TTC549 (cell line): ENCODE measurements around the gene HMCES.

ENCODE experiments used
- FAIRE-seq: peaks from 2 replicates; lab custom pipeline; 2012; peaks lifted over from hg19 to GRCh38; lab: Jason Lieb, UNC

HMCES gene, protein sequence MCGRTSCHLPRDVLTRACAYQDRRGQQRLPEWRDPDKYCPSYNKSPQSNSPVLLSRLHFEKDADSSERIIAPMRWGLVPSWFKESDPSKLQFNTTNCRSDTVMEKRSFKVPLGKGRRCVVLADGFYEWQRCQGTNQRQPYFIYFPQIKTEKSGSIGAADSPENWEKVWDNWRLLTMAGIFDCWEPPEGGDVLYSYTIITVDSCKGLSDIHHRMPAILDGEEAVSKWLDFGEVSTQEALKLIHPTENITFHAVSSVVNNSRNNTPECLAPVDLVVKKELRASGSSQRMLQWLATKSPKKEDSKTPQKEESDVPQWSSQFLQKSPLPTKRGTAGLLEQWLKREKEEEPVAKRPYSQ

DNA sequence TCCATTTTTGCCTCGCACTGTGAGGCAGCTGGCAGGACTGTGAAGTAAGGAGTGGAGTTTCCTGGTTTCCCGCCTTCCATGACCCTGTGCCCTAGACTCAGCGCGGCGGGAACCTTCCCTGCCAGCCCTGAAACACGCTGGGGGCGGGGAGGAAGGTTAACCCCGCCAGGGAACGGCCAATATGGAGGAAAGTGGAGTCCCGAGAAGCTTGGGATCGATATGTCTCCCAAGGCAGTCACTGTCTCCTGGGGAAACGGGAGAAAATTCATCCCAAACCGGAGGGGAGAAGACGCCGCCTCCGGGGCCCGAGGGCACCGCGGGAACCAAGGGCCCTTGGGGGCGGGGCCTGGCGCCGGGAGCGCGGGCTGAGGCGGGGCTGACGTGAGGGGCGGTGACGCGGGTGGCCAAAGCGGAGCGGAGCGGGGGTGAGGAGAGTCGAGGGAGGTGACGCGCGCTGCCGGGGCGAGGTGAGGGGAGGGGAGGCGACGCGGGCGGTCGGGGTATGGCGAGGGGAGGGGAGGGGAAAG is at the start of gene HMCES:
Gene HMCES (plus strand): TSS at position 432 of the 527 bp plus-strand sequence. CDS start 863 bp downstream, outside the sequence.
- FAIRE-seq: no peak

DNA sequence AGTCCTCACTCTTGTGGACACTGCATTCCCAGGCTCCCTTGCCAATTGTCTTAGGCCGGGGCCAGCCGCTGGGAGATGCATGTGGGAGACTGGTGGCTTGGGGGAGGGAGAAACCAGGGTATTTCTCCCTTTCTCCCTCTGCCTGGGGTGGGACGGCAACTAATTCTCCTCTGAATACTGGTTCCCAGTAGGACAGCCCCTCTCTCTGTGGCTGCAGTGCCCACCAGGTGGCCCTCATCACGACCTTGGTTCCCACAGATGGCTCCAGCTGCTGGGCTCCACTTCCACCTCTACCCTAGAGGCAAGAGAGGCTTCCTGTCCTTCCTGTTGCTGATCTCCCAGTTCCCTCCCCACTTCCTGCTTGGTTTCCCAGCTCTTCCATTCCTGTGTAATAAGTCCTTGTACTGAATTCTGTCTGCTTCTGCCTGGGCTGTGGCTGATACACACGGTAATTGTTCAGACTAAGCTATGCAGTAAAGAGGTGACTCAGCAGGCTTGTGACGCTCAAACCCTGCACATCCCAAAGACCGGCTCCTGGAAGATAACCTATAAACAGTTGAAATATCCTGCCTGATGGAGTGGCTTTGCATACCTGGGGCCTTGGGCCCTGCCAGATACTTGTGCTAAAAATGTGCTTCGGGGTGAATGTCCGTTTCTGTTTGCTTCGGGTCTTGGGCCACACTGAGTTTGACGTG is 49.6 kb upstream of the HMCES start:
- FAIRE-seq: no peak

DNA sequence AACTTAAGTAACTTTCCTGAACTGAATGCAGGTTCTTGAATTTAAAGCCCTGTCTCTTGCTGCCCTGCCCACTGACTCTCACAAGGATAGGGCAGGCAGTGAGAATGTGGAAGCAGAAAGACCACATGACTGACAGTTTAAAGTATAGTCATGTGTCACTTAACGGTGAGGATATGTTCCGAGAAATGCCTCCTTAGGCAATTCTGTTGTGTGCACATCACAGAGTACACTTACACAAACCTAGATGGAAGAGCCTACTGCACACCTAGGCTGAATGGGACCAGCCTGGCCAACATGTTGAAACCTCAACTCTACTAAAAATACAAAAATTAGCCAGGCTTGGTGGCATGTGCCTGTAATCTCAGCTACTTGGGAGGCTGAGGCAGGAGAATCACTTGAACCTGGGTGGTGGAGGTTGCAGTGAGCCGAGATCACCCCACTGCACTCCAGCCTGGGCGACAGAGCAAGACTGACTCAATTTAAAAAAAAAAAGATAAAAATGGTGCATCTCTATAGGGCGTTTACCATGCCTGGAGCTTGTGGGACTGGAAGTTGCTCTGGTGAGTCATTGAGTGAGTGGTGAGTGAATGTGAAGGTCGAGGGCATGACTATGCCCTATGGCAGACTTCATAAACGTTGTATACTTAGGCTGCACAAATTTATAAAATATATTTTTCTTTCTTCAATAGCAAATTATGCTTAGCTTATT is 48.2 kb upstream of the HMCES start:
- no peak for FAIRE-seq

DNA sequence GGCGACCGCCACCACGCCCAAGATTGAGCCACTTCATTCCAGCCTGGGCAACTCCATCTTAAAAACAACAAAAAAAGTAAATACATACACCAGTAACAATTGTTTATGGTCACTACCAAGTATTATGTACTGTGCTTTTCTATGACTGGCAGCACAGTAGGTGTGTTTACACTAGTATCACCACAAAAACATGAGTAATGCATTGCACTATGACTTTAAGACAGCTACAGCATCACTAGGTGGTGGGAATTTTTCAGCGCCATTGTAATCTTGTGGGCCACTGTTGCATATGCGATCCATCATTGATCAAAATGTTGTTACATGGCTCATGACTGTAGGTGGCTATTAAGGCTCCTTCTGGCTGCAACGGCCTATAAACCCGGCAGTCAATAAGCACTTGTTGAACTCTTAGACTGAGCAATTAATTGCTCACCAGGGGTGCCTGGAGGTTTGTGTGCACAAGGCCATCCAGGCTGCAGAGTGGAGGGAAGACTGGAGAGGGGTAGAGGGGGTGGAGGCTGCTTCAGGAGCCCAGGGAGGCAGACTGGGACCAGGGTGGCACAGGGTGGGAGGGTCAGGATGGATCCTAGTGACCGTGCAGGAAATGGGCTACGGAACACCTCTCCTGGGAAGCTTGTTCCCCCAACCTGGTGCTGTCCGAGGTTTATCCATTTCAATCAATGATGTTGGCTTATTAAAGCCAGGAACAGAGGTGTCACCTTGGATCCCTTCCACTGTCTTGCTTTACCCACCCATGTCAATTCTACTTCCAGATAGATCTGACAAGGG is 47.1 kb upstream of the HMCES start:
- FAIRE-seq: no peak

DNA sequence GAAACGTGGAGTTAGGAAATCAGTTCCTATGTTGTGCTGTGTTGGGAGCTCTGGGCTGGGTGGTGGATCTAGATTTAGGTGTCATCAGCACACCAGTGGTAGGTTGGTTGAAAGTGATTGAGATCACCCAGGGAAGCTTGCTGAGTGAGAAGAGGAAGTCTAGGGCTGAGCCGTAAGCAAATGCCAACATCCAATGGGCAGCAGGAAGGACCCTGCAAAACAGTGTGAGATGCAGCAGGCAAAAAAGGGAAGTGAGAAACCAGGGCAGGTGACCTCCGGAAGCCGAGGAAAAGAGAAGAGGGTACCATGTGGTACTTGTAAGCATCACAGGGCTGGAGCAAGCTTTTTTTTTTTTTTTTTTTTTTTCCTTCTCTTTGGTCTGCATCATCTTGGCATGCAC is 45.1 kb upstream of the HMCES start:
- no peak for FAIRE-seq

DNA sequence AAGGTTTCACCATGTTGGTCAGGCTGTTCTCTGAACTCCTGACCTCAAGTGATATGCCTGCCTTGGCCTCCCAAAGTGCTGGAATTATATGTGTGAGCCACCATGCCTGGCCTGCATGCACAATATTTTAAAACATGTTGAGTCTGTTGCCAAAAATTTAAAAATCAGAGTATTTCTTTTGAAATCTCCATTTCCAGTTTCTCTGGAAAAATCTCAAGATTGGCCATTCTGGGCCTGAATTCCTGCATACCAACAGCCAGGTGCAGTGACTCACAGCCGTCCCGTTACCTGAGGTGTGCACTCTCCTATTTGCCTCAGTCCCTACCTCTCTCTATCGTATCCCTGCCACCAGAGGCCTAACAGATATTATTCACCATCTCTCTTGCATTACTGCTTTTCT is 44.2 kb upstream of the HMCES start:
- no peak for FAIRE-seq

DNA sequence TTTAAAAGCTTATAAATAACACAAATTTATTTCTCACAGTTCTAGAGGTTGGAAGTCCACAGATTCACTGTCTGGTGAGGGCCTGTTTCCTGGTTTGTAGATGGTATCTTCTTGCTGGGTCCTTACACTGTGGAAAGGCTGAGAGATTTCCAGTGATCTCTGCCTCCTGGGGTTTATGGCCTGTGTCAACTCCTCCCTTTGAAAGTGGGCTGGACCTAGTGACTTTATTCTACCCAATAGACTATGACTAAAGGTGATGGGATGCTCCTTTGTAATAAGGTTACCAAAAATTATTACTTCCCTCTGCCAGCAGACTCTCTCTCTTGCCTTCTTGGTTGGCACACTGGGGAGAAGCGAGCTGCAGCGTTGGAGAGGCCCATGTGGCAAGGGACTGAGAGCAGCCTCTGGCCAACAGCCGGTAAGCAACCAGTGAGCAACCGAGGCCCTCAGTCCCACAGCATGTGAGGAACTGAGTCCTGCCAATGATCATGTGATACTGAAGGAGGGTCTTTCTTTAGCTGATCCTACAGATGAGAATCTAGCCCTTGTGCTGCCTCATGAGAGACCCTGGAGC is 43.2 kb upstream of the HMCES start:
- FAIRE-seq: no peak

DNA sequence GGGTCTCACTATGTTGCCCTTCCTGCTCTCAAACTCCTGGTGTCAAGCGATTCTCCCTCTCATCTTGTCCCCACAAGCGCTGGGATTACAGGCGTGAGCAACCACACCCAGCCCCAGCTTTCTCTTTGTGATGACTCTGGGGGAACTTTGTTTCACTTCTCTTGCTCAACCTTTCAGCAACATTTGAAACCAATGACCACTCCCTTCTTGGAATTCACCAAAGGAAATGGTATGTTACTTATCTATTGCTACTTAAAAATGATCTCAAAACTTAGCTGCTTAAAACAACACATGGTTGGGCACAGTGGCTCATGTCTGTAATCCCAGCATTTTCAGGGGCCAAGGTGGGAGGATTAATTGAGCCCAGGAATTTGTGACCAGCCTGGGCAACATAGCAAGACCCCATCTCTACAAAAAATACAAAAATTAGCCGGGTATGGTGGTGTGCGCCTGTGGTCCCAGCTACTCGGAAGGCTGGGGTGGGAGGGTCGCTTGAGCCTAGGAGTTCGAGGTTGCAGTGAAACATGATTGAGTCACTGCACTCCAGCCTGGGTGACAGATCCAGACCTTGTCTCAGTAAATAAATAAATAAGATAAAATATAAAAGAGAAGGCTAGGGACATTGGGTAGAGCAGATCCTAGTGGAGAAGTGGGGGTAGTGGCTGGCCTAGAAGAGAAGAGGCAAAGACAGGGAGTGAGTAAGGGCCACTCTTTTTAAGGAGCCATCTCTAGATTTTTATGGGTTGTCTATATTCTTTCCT is 39.5 kb upstream of the HMCES start:
- no peak for FAIRE-seq

DNA sequence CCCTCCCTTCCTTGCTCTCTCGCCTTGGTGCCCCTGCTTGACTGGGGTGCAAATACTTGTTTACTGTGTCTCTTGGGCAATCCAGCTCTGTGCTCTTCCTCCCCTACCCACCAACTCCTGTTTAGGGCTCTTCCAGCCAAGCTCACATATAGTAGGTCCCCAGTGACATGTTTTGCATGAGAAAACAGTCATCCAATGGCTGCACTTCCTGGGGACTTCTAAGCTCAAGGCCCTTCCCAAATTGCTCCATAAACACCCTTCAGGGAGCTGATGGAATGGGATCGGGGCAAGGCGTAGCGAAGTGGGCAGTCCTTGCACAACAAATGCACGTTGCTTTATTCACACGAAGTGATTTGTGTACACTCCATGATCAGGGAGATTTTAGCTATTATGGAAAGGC is 38.7 kb upstream of the HMCES start:
- FAIRE-seq: no peak

DNA sequence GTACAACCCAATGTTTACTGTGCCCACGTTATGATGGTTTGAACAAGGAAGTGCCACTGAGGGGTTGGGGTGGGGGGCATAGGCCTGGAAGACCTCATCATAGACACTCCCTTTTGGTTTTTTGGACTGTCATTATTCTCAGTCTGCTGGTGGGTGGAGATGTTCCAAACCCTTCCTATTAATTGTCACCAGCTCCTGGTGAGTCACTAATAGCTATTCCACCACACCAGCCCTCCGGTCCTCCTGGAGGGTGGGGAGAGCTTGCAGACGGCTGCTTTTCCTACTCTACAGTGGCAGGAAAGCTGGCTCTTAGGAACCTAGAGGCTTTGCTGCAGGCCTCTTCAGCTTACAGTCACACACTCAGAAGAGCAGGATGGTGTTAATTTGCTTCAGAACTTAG is 38.2 kb upstream of the HMCES start:
- FAIRE-seq: no peak

DNA sequence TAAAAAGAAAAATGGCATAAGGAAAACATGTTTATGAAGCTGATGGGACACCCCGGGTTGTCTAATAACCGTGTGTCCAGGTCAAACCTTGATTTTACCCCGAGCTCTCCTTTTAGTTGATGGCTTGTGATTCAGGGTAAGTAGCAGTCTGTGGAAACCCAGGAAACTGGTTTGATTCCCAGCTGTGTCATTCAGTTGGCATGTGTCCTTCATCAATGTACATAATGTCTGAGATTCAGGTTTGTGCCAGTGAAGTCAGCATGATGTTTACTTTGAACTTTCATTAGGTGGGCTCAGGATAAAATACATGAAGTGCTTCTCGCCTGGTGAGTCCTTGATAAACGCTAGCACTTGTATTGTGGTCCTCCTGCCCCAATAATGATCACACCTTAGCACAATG is 33.5 kb upstream of the HMCES start:
- no peak for FAIRE-seq

DNA sequence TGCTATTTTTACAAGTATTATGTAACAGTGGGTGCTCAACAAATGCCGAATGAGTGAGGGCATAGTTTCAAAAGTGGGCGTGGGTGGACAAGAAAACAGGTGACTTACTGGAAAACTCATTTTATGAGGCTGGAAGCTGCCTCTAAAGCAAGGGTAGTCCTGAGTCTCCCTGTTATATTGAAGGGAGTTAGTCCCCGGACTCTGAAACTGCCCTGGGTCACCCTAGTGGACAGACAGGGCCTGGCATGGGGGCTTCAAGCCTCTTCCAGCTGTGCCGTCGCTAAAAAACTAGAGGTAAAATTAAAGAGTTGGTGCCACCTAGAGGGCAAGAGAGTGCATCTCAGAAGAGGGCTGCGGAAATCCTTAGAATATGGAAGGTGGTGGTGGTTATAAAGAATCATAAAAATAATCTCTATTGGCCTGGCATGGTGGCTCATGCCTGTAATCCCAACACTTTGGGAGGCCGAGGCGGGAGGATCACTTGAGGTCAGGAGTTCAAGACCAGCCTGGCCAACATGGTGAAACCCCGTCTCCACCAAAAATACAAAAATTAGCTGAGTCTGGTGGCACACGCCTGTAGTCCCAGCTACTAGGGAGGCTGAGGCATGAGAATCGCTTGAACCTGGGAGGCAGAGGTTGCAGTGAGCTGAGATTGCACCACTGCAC is 32.9 kb upstream of the HMCES start:
- peak; percentile 47 for FAIRE-seq

DNA sequence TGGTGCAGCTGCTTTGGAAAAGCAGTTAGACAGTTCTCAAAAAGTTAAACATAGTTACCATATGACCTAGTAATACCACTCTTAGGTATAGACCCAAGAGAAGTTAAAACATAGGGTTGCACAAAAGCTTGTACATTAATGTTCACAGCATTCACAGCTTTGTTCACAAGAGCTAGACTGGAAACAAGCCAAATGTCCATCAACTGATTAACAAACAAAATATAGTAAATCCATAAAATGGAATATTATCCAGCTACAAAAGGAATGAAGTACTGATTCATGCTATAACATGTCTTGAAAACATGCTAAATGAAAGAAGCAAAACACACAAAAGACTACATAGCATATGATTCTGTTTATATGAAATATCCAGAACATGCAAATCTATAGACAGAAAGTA is 32.0 kb upstream of the HMCES start:
- no peak for FAIRE-seq

DNA sequence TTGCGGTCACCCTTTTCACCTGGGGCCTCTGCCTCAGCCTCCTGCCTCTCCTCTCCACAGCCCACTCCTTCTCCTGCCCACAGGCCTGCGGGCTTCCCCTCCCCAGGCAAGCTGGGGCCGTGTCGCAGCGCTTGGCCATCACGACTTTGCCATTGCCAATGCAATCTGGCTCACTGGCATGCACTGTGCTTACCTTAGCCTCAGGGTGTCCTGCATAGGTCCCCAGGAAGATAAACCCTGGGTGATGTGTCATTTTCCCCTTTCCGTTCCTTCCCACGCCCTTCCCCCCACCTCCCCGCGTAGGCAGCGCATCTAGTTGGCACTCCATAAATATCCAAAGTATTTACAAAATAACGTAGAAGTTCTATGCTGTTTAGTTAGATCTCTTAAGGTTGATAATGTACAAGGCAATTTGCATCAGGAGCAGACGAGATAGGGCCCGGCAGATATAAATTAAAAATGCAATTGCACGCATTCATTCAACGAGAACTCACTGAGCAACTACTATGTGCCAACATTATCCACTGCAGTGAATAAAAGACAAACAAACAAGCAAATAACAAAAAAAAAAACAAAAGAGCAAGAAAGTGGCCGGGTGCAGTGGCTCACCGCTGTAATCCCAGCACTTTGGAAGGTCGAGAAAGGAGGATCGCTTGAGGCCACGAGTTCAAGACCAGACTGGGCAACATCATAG is 30.2 kb upstream of the HMCES start:
- FAIRE-seq: no peak

DNA sequence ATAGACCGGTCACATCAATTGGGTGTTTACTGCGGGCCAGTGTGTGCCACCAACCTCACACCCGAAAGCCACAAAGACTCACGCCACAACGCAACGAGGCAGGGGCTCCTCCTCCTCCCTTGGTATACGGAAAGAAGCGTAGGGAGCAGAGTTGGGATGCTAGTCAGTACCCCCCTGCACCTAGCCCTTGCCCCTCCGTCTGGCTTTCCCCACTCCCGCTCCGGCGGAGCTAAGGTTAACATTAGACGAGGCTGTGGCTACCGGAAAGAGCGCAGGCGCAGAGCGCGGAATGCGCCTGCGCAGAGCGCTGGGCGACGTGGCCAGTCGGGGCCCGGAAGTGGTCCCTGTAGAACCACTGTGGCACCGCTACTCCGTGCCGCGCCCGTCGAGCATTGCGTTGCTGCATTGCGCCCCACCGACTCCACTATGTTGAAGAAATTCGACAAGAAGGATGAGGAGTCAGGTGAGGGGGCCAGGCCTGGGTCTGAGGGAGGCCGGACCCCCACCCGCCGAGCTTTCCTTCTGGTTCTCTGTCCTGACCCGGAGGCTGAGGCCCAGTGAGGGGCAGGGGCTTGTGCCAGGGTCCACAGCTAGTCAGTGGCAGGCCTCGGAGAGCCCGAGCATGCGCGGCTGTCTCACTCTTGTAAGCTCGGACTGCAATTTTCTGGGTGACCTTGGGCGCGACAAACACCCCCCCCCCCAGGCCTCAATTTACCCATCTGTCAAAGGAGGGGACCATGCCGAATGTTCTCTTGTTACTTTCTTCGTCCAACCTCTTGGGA is 29.2 kb upstream of the HMCES start, which contains the start of gene COPG1:
Gene COPG1 (plus strand): TSS at position 323 of the 782 bp plus-strand sequence. CDS start 104 bp downstream, at position 427.
- FAIRE-seq: no peak

DNA sequence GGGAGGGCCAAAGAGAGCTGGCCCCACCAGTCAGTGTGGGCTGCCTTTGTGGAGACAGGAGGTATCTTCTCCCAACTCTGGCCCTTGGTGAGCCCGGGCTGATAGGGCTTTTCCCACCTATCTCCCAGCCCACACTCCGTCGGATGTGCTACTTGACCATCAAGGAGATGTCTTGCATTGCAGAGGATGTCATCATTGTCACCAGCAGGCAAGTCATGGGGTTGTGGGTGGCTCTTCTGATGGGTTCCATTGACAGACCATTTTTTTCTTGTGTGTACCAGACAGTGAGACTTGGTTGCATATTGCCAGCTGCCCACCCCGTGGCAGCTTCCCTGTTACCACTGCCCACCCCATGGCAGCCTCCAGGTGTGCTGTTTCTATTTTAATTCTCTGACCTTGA is 25.9 kb upstream of the HMCES start:
- FAIRE-seq: no peak

DNA sequence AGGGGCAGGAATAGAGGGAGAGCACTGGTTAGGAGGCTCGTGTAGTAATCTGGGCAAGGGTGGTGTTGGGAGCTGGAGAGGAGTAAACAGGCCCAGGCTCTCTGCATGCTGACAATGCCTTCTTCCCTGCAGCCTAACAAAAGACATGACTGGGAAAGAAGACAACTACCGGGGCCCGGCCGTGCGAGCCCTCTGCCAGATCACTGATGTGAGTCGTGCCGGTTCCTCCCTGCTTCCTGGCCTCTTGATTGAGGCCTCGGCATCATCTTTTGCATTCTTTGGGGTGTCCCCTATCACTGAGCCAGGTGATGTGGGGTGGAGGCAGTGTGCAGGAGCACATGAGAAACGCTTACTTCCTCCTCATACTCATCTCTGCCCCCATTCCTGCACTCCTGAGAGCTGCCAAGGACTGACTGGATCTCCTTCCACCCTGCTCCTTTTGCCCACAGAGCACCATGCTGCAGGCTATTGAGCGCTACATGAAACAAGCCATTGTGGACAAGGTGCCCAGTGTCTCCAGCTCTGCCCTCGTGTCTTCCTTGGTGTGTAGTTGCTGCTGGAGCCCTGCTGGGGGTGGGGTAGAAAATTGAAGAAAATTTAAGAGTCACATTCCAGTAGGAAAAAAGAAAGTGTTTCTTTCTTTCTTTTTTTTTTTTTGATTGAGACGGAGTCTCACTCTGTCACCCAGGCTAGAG is 24.0 kb upstream of the HMCES start:
- no peak for FAIRE-seq

DNA sequence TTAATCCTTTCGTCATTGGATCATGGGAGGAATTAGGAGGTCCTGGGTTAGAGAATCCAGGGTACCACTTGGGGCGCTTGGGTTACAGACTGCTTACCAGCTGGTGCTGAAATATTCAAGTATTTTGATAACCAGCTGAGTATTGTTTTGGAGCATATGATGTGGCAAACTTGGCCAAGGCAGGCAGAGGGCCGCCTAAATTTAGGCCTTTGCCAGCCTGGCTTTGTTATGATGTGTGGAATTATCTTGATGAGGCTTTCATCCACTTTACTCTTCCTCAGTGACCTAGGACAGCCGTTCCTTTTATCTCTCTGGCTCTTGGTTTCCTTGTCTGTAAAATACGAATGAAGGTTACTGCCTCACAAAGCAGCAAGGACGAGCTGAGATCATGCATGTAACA is 22.4 kb upstream of the HMCES start:
- no peak for FAIRE-seq
